IMR-90 (cell line): ENCODE results near the gene ADAM21. TPM values are rescaled to one million over a fixed set of nuclear protein-coding genes. Genes with fewer than 3 reads are reported as not detected.

ENCODE experiments used
- ATAC-seq: fragments of 200-7000 bp; cut with Tn5 transposase; 2 replicates; pipeline ENCODE4 v1.9.1; 2020; ENCODE audit warnings: low read depth, mild to moderate bottlenecking, moderate library complexity
- BruUV-seq: library from RNA; stranded (reverse); fragments of 400-500 nt; replicated peaks from 2 replicates; lab custom pipeline; 2021; lab: Mats Ljungman, UMichigan
- CTCF ChIA-PET: fragments of 300-600 bp; formaldehyde crosslinking; extraction: SDS; loops from one replicate; lab custom pipeline; 2021; ENCODE audit warnings: antibody characterized with exemption; lab: Yijun Ruan, JAX
- POLR2A ChIA-PET: fragments of 300-600 bp; sonication (Branson Sonifier 250); formaldehyde crosslinking; loops from one replicate; lab custom pipeline; 2022; ENCODE audit warnings: antibody characterized with exemption; ENCODE audit not compliant: unreplicated experiment; lab: Charles Lee
- DNase-seq: peaks from one replicate; pipeline ENCODE4 v3.0.0; 2013
- H2AFZ ChIP-seq: replicated peaks from 2 replicates; pipeline ENCODE3; 2013; ENCODE audit warnings: low read length, mild to moderate bottlenecking; ENCODE audit not compliant: poor library complexity
- H2AK5ac ChIP-seq: 2 replicates; pipeline ENCODE4 v1.6.1; 2013; ENCODE audit warnings: low read depth, low read length, inconsistent platforms
- H2AK9ac ChIP-seq: replicated peaks from 2 replicates; pipeline ENCODE3; 2013; ENCODE audit warnings: mild to moderate bottlenecking, low read depth, low read length, moderate library complexity; ENCODE audit not compliant: poor library complexity
- H2BK120ac ChIP-seq: 2 replicates; pipeline ENCODE4 v1.6.1; 2013; ENCODE audit warnings: low read depth, low read length, inconsistent platforms
- H2BK15ac ChIP-seq: 3 replicates; pipeline ENCODE4 v1.6.1; 2013; ENCODE audit warnings: low read depth, low read length, inconsistent platforms
- H2BK20ac ChIP-seq: 2 replicates; pipeline ENCODE4 v1.6.1; 2013; ENCODE audit warnings: low read depth, mild to moderate bottlenecking, inconsistent platforms, low read length, moderate library complexity
- H2BK5ac ChIP-seq: 2 replicates; pipeline ENCODE4 v1.6.1; 2013; ENCODE audit warnings: mild to moderate bottlenecking, low read depth, low read length, inconsistent platforms; ENCODE audit not compliant: poor library complexity, severe bottlenecking
- H3K14ac ChIP-seq: replicated peaks from 2 replicates; pipeline ENCODE4 v1.6.1; 2013; ENCODE audit warnings: low read depth, low read length, inconsistent platforms
- H3K18ac ChIP-seq: 2 replicates; pipeline ENCODE4 v1.6.1; 2013; ENCODE audit warnings: low read depth, low read length, control low read depth
- H3K23ac ChIP-seq: 2 replicates; pipeline ENCODE4 v1.6.1; 2013; ENCODE audit warnings: low read depth, low read length, inconsistent platforms
- H3K27ac ChIP-seq: 2 replicates; pipeline ENCODE4 v1.5.1; 2013; ENCODE audit warnings: mild to moderate bottlenecking, control low read depth, low read length; ENCODE audit not compliant: insufficient read depth
- H3K27me3 ChIP-seq: 2 replicates; pipeline ENCODE4 v1.6.1; 2013; ENCODE audit warnings: low read length; ENCODE audit not compliant: control insufficient read depth, insufficient read depth
- H3K36me3 ChIP-seq: 2 replicates; pipeline ENCODE4 v1.6.1; 2013; ENCODE audit warnings: low read length, mixed read lengths; ENCODE audit not compliant: control insufficient read depth, insufficient read depth
- H3K4ac ChIP-seq: 2 replicates; pipeline ENCODE4 v1.6.1; 2013; ENCODE audit warnings: low read depth, low read length, inconsistent platforms
- H3K4me1 ChIP-seq: 2 replicates; pipeline ENCODE4 v1.6.1; 2013; ENCODE audit warnings: low read length, mixed read lengths; ENCODE audit not compliant: control insufficient read depth, insufficient read depth
- H3K4me2 ChIP-seq: 2 replicates; pipeline ENCODE4 v1.6.1; 2013; ENCODE audit warnings: low read depth, mild to moderate bottlenecking, control low read depth, low read length, moderate library complexity
- H3K4me3 ChIP-seq: 2 replicates; pipeline ENCODE4 v1.5.1; 2013; ENCODE audit warnings: low read depth, mild to moderate bottlenecking, control low read depth, low read length, moderate library complexity; ENCODE audit not compliant: insufficient read depth
- H3K56ac ChIP-seq: 2 replicates; pipeline ENCODE4 v1.6.1; 2013; ENCODE audit warnings: low read length, inconsistent platforms; ENCODE audit not compliant: insufficient read depth; ENCODE audit errors: extremely low read depth
- H3K79me1 ChIP-seq, 2 experiments: 2 replicates each; pipeline ENCODE4 v1.6.1; 2013; ENCODE audit warnings: low read length in 2 of 2, inconsistent platforms in 1 of 2, low read depth in 1 of 2
- H3K9ac ChIP-seq: 2 replicates; pipeline ENCODE4 v1.6.1; 2013; ENCODE audit warnings: low read depth, low read length, control low read depth
- H3K9me1 ChIP-seq: 2 replicates; pipeline ENCODE4 v1.6.1; 2013; ENCODE audit warnings: low read length, inconsistent platforms; ENCODE audit not compliant: insufficient read depth
- H3K9me3 ChIP-seq: 2 replicates; pipeline ENCODE4 v1.6.1; 2013; ENCODE audit warnings: low read length; ENCODE audit not compliant: control insufficient read depth, insufficient read depth
- H4K20me1 ChIP-seq: 2 replicates; pipeline ENCODE4 v1.6.1; 2013; ENCODE audit warnings: low read length, inconsistent platforms; ENCODE audit not compliant: insufficient read depth
- H4K5ac ChIP-seq: 2 replicates; pipeline ENCODE4 v1.6.1; 2013; ENCODE audit warnings: mild to moderate bottlenecking, low read depth, low read length, control low read depth
- H4K8ac ChIP-seq, 2 experiments: 2 replicates each; pipeline ENCODE4 v1.6.1; 2013; ENCODE audit warnings: low read depth in 2 of 2, low read length in 2 of 2, control low read depth in 1 of 2, inconsistent platforms in 1 of 2
- H4K91ac ChIP-seq: 2 replicates; pipeline ENCODE4 v1.6.1; 2013; ENCODE audit warnings: low read depth, low read length, inconsistent platforms; ENCODE audit not compliant: insufficient read depth
- BHLHE40 ChIP-seq: fragments of 150-350 bp; IDR thresholded peaks from 2 replicates; pipeline ENCODE4 v1.6.1; 2016; ENCODE audit warnings: mild to moderate bottlenecking, low read depth, low read length
- CEBPB ChIP-seq: IDR thresholded peaks from 2 replicates; pipeline ENCODE4 v1.6.1; 2012; ENCODE audit warnings: low read depth, low read length, improper control_type of control experiment
- CHD1 ChIP-seq: IDR thresholded peaks from 2 replicates; pipeline ENCODE4 v1.6.1; 2012; ENCODE audit warnings: low read depth, low read length, improper control_type of control experiment
- ELK1 ChIP-seq: fragments of 150-350 bp; IDR thresholded peaks from 2 replicates; pipeline ENCODE4 v1.6.1; 2016; ENCODE audit warnings: low read depth, mild to moderate bottlenecking, low read length, moderate library complexity, borderline replicate concordance
- FOS ChIP-seq: fragments of 150-350 bp; IDR thresholded peaks from 2 replicates; pipeline ENCODE4 v1.6.1; 2016; ENCODE audit warnings: low read depth, low read length
- MAFK ChIP-seq: IDR thresholded peaks from 2 replicates; pipeline ENCODE4 v1.6.1; 2012; ENCODE audit warnings: low read depth, low read length, improper control_type of control experiment
- MAZ ChIP-seq: IDR thresholded peaks from 2 replicates; pipeline ENCODE4 v1.6.1; 2012; ENCODE audit warnings: low read depth, mild to moderate bottlenecking, low read length, improper control_type of control experiment, moderate library complexity, borderline replicate concordance
- NFE2L2 ChIP-seq: fragments of 150-350 bp; IDR thresholded peaks from 2 replicates; pipeline ENCODE4 v1.6.1; 2016; ENCODE audit warnings: low read depth, mild to moderate bottlenecking, low read length
- POLR2A ChIP-seq: IDR thresholded peaks from 2 replicates; pipeline ENCODE4 v1.6.1; 2012; ENCODE audit warnings: mild to moderate bottlenecking, low read depth, low read length
- RCOR1 ChIP-seq: IDR thresholded peaks from 2 replicates; pipeline ENCODE4 v1.6.1; 2012; ENCODE audit warnings: mild to moderate bottlenecking, low read length, improper control_type of control experiment; ENCODE audit not compliant: insufficient replicate concordance
- RFX5 ChIP-seq: IDR thresholded peaks from 2 replicates; pipeline ENCODE4 v1.8.0; 2012; ENCODE audit warnings: low read depth, mild to moderate bottlenecking, low read length, moderate library complexity
- WGBS, 2 experiments: methylation state at CpG; one replicate each; pipeline versions ENCODE4 v1.1.5 to v1.1.7; 2013; ENCODE audit warnings: missing lambda C conversion rate in 2 of 2; ENCODE audit not compliant: insufficient read length in 1 of 2; ENCODE audit errors: extremely low coverage in 2 of 2; 5-methylcytosine and 5-hydroxymethylcytosine counted together
- dilution Hi-C: fragments of 300-500 bp; cut with HindIII; formaldehyde crosslinking; loops from one replicate; pipeline ENCODE4 v1.14.3; 2018; ENCODE audit warnings: low sequenced_read_pairs; ENCODE audit not compliant: unreplicated experiment
- in situ Hi-C: fragments of 300-500 bp; cut with MboI; formaldehyde crosslinking; loops from 3 replicates; pipeline ENCODE4 v1.14.3; 2019; ENCODE audit warnings: low sequenced_read_pairs, inconsistent platforms, mixed read lengths
- intact Hi-C: fragments of 100-400 bp; cut with micrococcal nuclease; formaldehyde crosslinking; loops from 2 replicates; pipeline ENCODE4 v1.10.0; 2022
- polyA plus RNA-seq, 3 experiments: library from polyadenylated mRNA; depleted of rRNA; stranded (reverse); fragments of >200 nt; gene quantifications; 2 replicates each; pipeline ENCODE4 v1.2.3, GENCODE V29; 2012; ENCODE audit warnings: low replicate concordance in 1 of 3
- total RNA-seq: library from RNA; depleted of rRNA; stranded (reverse); fragments of >200 nt; gene quantifications from 2 replicates; pipeline ENCODE4 v1.2.3, GENCODE V29; 2012
- TF ChIP-seq, protein P1 (sequence below): fragments of 150-350 bp; IDR thresholded peaks from 2 replicates; pipeline ENCODE4 v1.6.1; 2017; ENCODE audit warnings: mild to moderate bottlenecking, antibody characterized with exemption, low read length, low read depth
- TF ChIP-seq, protein P2 (sequence below): conservative IDR thresholded peaks from 2 replicates; pipeline ENCODE4 v1.5.1; 2012; ENCODE audit warnings: mild to moderate bottlenecking, low read depth, low read length, improper control_type of control experiment

ADAM21 gene
- total and polyA plus RNA-seq, 2 of the 4 experiments (the other 2 are of a cell fraction), result 0.15 to 0.36 TPM

GRCh38 chr14:70441641-70442040 lies 10.3 kb upstream of the ADAM21 start:
- Histone ChIP-seq H3K27ac (no peak overlapping the region), H3K79me1 (no peaks in the 10 kb centered on the region), H3K4me1 (no peaks in the 10 kb centered on the region), H3K27me3 (no peaks in the 10 kb centered on the region), H3K36me3 (no peaks in the 10 kb centered on the region), H2BK120ac (no peak overlapping the region), H4K8ac (no peak overlapping the region), H2BK20ac (no peak overlapping the region), H3K14ac (no peak overlapping the region), H2AK9ac (no peak overlapping the region), H3K9ac (no peak overlapping the region), H3K56ac (no peak overlapping the region), H3K4me2 (no peak overlapping the region), H2AK5ac (no peak overlapping the region), H3K9me3 (peaks cover 20% of the 10 kb centered on the region), H3K4me3 (no peak overlapping the region), H3K4ac (no peak overlapping the region), H4K20me1 (no peaks in the 10 kb centered on the region), H4K91ac (no peak overlapping the region), H2BK5ac (no peak overlapping the region), H3K23ac (no peak overlapping the region), H3K18ac (no peak overlapping the region), H2BK15ac (no peak overlapping the region), H4K5ac (no peak overlapping the region), H3K9me1 (no peaks in the 10 kb centered on the region), H2AFZ (no peak overlapping the region)
- DNase-seq (no peak), ATAC-seq (no peak)
- WGBS, 2 experiments, result no CpG with 5 or more reads among the region's 3 CpGs
- dilution Hi-C loops, result no loop called here
- POLR2A ChIA-PET, result no interaction called here
- in situ Hi-C loops, result no loop called here
- CTCF ChIA-PET, result no interaction called here
- intact Hi-C loops, result no loop called here
- no TSS peak for BruUV-seq
- TF ChIP-seq POLR2A (no peak), RCOR1 (no peak), MAFK (no peak), FOS (no peak), BHLHE40 (no peak), RFX5 (no peak), MAZ (no peak), CHD1 (no peak), ELK1 (no peak), CEBPB (no peak), NFE2L2 (no peak)
- TF ChIP-seq, protein P1, sequence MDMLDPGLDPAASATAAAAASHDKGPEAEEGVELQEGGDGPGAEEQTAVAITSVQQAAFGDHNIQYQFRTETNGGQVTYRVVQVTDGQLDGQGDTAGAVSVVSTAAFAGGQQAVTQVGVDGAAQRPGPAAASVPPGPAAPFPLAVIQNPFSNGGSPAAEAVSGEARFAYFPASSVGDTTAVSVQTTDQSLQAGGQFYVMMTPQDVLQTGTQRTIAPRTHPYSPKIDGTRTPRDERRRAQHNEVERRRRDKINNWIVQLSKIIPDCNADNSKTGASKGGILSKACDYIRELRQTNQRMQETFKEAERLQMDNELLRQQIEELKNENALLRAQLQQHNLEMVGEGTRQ, result no peak
- TF ChIP-seq, protein P2, sequence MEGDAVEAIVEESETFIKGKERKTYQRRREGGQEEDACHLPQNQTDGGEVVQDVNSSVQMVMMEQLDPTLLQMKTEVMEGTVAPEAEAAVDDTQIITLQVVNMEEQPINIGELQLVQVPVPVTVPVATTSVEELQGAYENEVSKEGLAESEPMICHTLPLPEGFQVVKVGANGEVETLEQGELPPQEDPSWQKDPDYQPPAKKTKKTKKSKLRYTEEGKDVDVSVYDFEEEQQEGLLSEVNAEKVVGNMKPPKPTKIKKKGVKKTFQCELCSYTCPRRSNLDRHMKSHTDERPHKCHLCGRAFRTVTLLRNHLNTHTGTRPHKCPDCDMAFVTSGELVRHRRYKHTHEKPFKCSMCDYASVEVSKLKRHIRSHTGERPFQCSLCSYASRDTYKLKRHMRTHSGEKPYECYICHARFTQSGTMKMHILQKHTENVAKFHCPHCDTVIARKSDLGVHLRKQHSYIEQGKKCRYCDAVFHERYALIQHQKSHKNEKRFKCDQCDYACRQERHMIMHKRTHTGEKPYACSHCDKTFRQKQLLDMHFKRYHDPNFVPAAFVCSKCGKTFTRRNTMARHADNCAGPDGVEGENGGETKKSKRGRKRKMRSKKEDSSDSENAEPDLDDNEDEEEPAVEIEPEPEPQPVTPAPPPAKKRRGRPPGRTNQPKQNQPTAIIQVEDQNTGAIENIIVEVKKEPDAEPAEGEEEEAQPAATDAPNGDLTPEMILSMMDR, result no peak
